GM12878 (cell line): ENCODE measurements around the gene APOBEC3H. TPM values are rescaled to one million over a fixed set of nuclear protein-coding genes. Genes with fewer than 3 reads are reported as not detected.
A peak's percentile ranks its signal among the peaks of the same experiment; 100 is the strongest.

Experiments used
- ATAC-seq: fragments of 200-7000 bp; cut with Tn5 transposase; 3 replicates; pipeline ENCODE4 v1.9.1; 2020; ENCODE audit warnings: mild to moderate bottlenecking, moderate library complexity
- BruUV-seq: library from RNA; stranded (reverse); fragments of 400-500 nt; replicated peaks from 2 replicates; lab custom pipeline; 2021; lab: Mats Ljungman, UMichigan
- CTCF ChIA-PET: fragments of 300-600 bp; sonication (Branson Sonifier 250); formaldehyde crosslinking; extraction: SDS; loops from one replicate; lab custom pipeline; 2021; ENCODE audit warnings: inconsistent platforms; lab: Yijun Ruan, JAX
- POLR2A ChIA-PET: fragments of 350-600 bp; formaldehyde crosslinking; extraction: SDS; loops from one replicate; lab custom pipeline; 2021; ENCODE audit warnings: inconsistent platforms; lab: Charles Lee
- RAD21 ChIA-PET: fragments of 300-600 bp; sonication (Branson Sonifier 250); formaldehyde crosslinking; loops from one replicate; lab custom pipeline; 2023; ENCODE audit warnings: antibody characterized with exemption; ENCODE audit not compliant: unreplicated experiment; lab: Charles Lee
- SMC1A ChIA-PET: fragments of 300-600 bp; sonication (Branson Sonifier 250); formaldehyde crosslinking; loops from one replicate; lab custom pipeline; 2023; ENCODE audit not compliant: unreplicated experiment, uncharacterized antibody; lab: Charles Lee
- DNase-seq: peaks from one replicate; pipeline ENCODE4 v3.0.0-alpha.2; 2011; ENCODE audit warnings: low read depth, low spot score
- FAIRE-seq: peaks from 3 replicates; lab custom pipeline; 2011; peaks lifted over from hg19 to GRCh38; lab: Jason Lieb, UNC
- H2AFZ ChIP-seq: 2 replicates; pipeline ENCODE4 v1.6.0; 2011; ENCODE audit warnings: low read depth, low read length, control low read depth; ENCODE audit not compliant: control insufficient read depth
- H3K27ac ChIP-seq: 2 replicates; pipeline ENCODE4 v1.5.1; 2011; ENCODE audit warnings: control low read depth; ENCODE audit not compliant: control insufficient read depth, insufficient read depth
- H3K27me3 ChIP-seq, 2 experiments: replicated peaks in 1 of 2; 2 replicates each; pipeline versions ENCODE4 v1.6.0 to v1.6.1; 2011; ENCODE audit warnings: low read length in 1 of 2; ENCODE audit not compliant: control insufficient read depth in 2 of 2, insufficient read depth in 2 of 2
- H3K36me3 ChIP-seq, 2 experiments: 2 replicates each; pipeline ENCODE4 v1.5.1; 2011; ENCODE audit warnings: low read length in 1 of 2; ENCODE audit not compliant: control insufficient read depth in 2 of 2, insufficient read depth in 2 of 2
- H3K4me1 ChIP-seq: 2 replicates; pipeline ENCODE4 v1.6.1; 2011; ENCODE audit warnings: mild to moderate bottlenecking, low read length, moderate library complexity, mixed read lengths; ENCODE audit not compliant: control insufficient read depth, insufficient read depth
- H3K4me2 ChIP-seq: 2 replicates; pipeline ENCODE4 v1.6.0; 2011; ENCODE audit warnings: control low read depth; ENCODE audit not compliant: control insufficient read depth, insufficient read depth
- H3K4me3 ChIP-seq: fragments of 200-600 bp; sonication (generic); 2 replicates; pipeline ENCODE4 v1.5.1; 2016
- H3K79me2 ChIP-seq: 2 replicates; pipeline ENCODE4 v1.6.0; 2011; ENCODE audit warnings: low read length; ENCODE audit not compliant: control insufficient read depth, insufficient read depth
- H3K9ac ChIP-seq: 2 replicates; pipeline ENCODE4 v1.8.0; 2011; ENCODE audit warnings: low read length, control low read depth, mixed read lengths; ENCODE audit not compliant: control insufficient read depth, insufficient read depth
- H3K9me3 ChIP-seq: replicated peaks from 3 replicates; pipeline ENCODE4 v1.5.1; 2011; ENCODE audit warnings: mild to moderate bottlenecking, low read length; ENCODE audit not compliant: control insufficient read depth, insufficient read depth
- H4K20me1 ChIP-seq: 2 replicates; pipeline ENCODE4 v1.6.0; 2011; ENCODE audit not compliant: control insufficient read depth, insufficient read depth
- BRCA1 ChIP-seq: IDR thresholded peaks from 2 replicates; pipeline ENCODE4 v1.6.1; 2011; ENCODE audit warnings: low read depth, low read length, improper control_type of control experiment
- CEBPB ChIP-seq, 2 experiments: fragments of 150-350 bp in 1 of 2; IDR thresholded peaks; 2 replicates each; pipeline ENCODE4 v1.6.1; 2012 to 2014; ENCODE audit warnings: low read depth in 2 of 2, low read length in 2 of 2, borderline replicate concordance in 1 of 2, inconsistent platforms in 1 of 2
- CREM ChIP-seq: IDR thresholded peaks from 2 replicates; pipeline ENCODE4 v1.6.1; 2014; ENCODE audit warnings: antibody characterized with exemption, low read depth
- FOXM1 ChIP-seq: IDR thresholded peaks from 2 replicates; pipeline ENCODE4 v1.6.1; 2012; ENCODE audit warnings: low read depth, mild to moderate bottlenecking, inconsistent platforms, low read length, moderate library complexity
- MEF2B ChIP-seq: fragments of 450-650 bp; IDR thresholded peaks from 2 replicates; pipeline ENCODE4 v1.6.1; 2018; ENCODE audit warnings: mild to moderate bottlenecking, moderate library complexity; ENCODE audit not compliant: partially characterized antibody, poor library complexity, severe bottlenecking
- NFYB ChIP-seq: IDR thresholded peaks from 2 replicates; pipeline ENCODE4 v1.6.1; 2011; ENCODE audit warnings: low read depth, mild to moderate bottlenecking, low read length, improper control_type of control experiment, moderate library complexity; ENCODE audit not compliant: insufficient read depth
- RB1 ChIP-seq: fragments of 450-650 bp; formaldehyde crosslinking; IDR thresholded peaks from 2 replicates; pipeline ENCODE4 v1.6.1; 2017; ENCODE audit warnings: mild to moderate bottlenecking, borderline replicate concordance
- RELA ChIP-seq: fragments of 450-650 bp; IDR thresholded peaks from 2 replicates; pipeline ENCODE4 v1.8.0; 2014; ENCODE audit warnings: borderline replicate concordance; ENCODE audit not compliant: partially characterized antibody
- ZNF384 ChIP-seq: IDR thresholded peaks from 2 replicates; pipeline ENCODE4 v1.6.1; 2012; ENCODE audit warnings: low read depth, mild to moderate bottlenecking, low read length, improper control_type of control experiment, borderline replicate concordance
- WGBS: methylation state at CpG from one replicate; pipeline ENCODE4 v1.1.6; 2016; ENCODE audit warnings: low lambda C conversion rate; ENCODE audit not compliant: insufficient replicate concordance, insufficient coverage; ENCODE audit errors: missing lambda C conversion rate; 5-methylcytosine and 5-hydroxymethylcytosine counted together
- in situ Hi-C: fragments of 300-500 bp; cut with MboI; formaldehyde crosslinking; loops from 9 replicates; pipeline ENCODE4 v1.14.3; 2018; ENCODE audit warnings: mixed read lengths
- intact Hi-C: fragments of 100-400 bp; cut with micrococcal nuclease; formaldehyde crosslinking; loops from one replicate; pipeline ENCODE4 v1.14.2; 2022; ENCODE audit not compliant: unreplicated experiment
- polyA plus RNA-seq, 11 experiments: library from polyadenylated mRNA; depleted of rRNA in 4 of 11; unstranded in 6 of 11; stranded (reverse) in 5 of 11; fragments of >200 nt; fragmentation: Nextera tagmentation in 4 of 11; fragmentation: Illumina TruSeq in 1 of 11; extraction: Ambion mirVana in 4 of 11; extraction: Trizol in 1 of 11; gene quantifications; 1 replicate in 1 of 11; 2 replicates in 10 of 11; pipeline versions ENCODE4 v1.2.1 to v1.2.3, GENCODE V29; 2011 to 2016; ENCODE audit warnings: inconsistent platforms in 2 of 11, missing spikeins in 2 of 11, low read depth in 1 of 11
- total RNA-seq, 4 experiments: library from RNA; depleted of rRNA in 3 of 4; stranded (reverse); fragments of >200 nt in 3 of 4; fragmentation: Illumina TruSeq in 1 of 4; extraction: Trizol in 1 of 4; gene quantifications; 2 replicates each; pipeline versions ENCODE4 v1.2.1 to v1.2.3, GENCODE V29; 2013 to 2021
- TF ChIP-seq, protein P1 (sequence below): IDR thresholded peaks from 2 replicates; pipeline ENCODE4 v1.6.1; 2012; ENCODE audit warnings: low read depth, low read length, improper control_type of control experiment
- TF ChIP-seq, protein P2 (sequence below): fragments of 450-650 bp; IDR thresholded peaks from 2 replicates; pipeline ENCODE4 v1.6.1; 2017; ENCODE audit warnings: mild to moderate bottlenecking
- TF ChIP-seq, protein P3 (sequence below): fragments of 450-650 bp; IDR thresholded peaks from 2 replicates; pipeline ENCODE4 v1.6.1; 2014; ENCODE audit warnings: mild to moderate bottlenecking

The APOBEC3H gene
- total and polyA plus RNA-seq, 10 of the 15 experiments (the other 5 are each of a cell fraction or from before 2014, with no cell fraction given): 7.5 to 23.0 (median 14.8) TPM

DNA sequence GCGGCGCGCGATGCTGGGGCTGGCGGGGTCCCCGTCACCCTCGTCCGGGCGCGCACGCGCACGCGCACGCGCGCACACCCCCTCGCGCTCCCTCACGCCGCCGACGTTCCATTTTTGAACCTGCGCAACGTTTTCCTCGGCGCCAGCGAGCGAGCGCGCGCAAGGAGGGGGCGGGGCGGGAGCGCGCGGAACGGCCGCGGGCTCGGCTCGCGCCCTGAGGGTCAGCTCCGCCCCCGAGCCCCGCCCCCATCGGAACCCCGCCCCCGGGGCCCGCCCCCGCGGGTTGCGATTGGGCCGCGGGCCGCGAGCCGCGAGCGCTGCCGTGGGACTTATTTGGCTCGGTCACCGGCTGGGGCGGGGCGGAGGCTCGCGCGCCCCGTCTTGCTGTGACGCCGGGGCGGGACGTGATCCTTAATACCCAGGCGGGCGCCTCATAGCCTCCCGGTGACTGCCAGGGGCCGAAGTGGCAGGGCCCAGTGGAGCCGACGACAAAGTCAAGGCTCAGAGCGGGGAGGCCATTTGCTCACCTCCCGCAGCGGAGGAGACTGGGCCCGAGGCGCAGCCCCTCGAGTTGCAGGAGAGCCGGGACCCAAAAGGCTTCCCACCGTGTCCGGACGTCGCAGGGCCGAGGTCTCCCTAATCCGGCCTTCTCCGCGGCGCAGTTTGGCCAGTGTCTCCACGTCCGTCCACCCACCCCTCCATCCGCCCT lies 55.6 kb downstream of the APOBEC3H start, which contains the start of gene CBX7 (continued):
- TF ChIP-seq, protein P1, sequence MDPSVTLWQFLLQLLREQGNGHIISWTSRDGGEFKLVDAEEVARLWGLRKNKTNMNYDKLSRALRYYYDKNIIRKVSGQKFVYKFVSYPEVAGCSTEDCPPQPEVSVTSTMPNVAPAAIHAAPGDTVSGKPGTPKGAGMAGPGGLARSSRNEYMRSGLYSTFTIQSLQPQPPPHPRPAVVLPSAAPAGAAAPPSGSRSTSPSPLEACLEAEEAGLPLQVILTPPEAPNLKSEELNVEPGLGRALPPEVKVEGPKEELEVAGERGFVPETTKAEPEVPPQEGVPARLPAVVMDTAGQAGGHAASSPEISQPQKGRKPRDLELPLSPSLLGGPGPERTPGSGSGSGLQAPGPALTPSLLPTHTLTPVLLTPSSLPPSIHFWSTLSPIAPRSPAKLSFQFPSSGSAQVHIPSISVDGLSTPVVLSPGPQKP: no peak
- TF ChIP-seq NFYB (no peak), MEF2B (no peak), CREM (0 out of 2 replicates have a peak, but pooled peaks have one; percentile 33), BRCA1 (no peak)

DNA sequence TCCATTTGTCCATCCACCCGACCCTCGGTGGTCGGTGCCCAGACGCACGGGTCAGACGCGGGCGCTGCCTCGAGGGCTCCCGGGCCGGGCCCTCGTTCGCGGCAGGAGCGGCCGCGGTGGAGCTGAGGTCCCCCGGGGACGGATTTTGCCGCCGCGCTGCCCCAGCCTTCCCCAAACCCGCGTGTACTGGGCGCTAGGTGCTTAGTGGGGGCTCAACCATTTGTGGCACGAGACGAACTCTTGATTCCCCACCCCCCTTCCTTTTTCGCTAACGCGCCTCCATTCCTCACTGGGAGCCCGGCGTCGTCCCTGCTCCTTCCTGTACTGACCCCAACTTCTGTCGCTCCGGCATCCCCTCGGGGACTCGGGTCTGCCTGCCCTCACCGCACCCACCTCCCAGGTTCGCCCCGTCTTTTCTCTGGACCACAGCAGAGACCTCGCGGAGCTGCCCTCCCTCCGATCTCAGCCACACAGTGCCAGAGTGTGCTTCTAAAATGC lies 56.2 kb downstream of the APOBEC3H start:
- POLR2A ChIA-PET: interaction anchor here (1.6 to 2.8 kb wide), 2 partner anchors 39 to 166 kb away, joined by 3 to 21 read pairs; partner anchors contain the start of gene RPL3
- peak overlapping the region; percentile 88 for H2AFZ ChIP-seq
- H3K27me3 ChIP-seq: peaks cover 3 to 12% of the 10 kb centered on the region in 2 experiments
- intact Hi-C loops: loop anchor here (5.0 kb wide), 2 partner anchors 164 to 281 kb away; partner anchors contain the start of genes CBX6 and RPL3
- 2% methylated on average over 43 of the region's 43 CpGs for WGBS
- RAD21 ChIA-PET: interaction anchor here (1.0 to 6.4 kb wide), 3 partner anchors 55 to 171 kb away, joined by 4 to 32 read pairs (median 14); partner anchors contain the start of genes APOBEC3B, APOBEC3H and RPL3
- no peak overlapping the region for H3K27ac ChIP-seq
- DNase-seq (no peak), FAIRE-seq (no peak), ATAC-seq (no peak)
- CTCF ChIA-PET: interaction anchor here (1.3 to 2.6 kb wide), 2 partner anchors 190 to 283 kb away, joined by 3 to 10 read pairs; no protein-coding TSS in a partner anchor
- peaks cover 31% of the 10 kb centered on the region for H3K79me2 ChIP-seq
- H3K9ac ChIP-seq: peak overlapping the region; percentile 64; the same call in 1 of the 2 replicates
- peak overlapping the region; percentile 97 for H3K4me2 ChIP-seq
- SMC1A ChIA-PET: interaction anchor here (1.4 kb wide), 1 partner anchor 166 kb away, joined by 4 read pairs; no protein-coding TSS in a partner anchor
- H3K36me3 ChIP-seq: no peaks in the 10 kb centered on the region; a peak in 1 of 4 replicates
- BruUV-seq: no TSS peak
- no peaks in the 10 kb centered on the region for H3K9me3 ChIP-seq
- peaks cover 38% of the 10 kb centered on the region for H3K4me1 ChIP-seq
- no peaks in the 10 kb centered on the region for H4K20me1 ChIP-seq
- in situ Hi-C loops: loop anchor here (25.0 kb wide), 1 partner anchor 359 kb away; the partner anchor contains the start of genes ATF4 and MIEF1
- H3K4me3 ChIP-seq: peak overlapping the region; percentile 70
- no peak for TF ChIP-seq ZNF384
- TF ChIP-seq CREM: no peak
- no peak for TF ChIP-seq CEBPB (IDR thresholded peaks at IDR 0.05; ENCODE audit: borderline replicate concordance in 1 of 2, low read depth in 2 of 2, low read length in 2 of 2)
- TF ChIP-seq RB1: 0 out of 2 replicates have a peak, but pooled peaks have one; percentile 2
- TF ChIP-seq, protein P2, sequence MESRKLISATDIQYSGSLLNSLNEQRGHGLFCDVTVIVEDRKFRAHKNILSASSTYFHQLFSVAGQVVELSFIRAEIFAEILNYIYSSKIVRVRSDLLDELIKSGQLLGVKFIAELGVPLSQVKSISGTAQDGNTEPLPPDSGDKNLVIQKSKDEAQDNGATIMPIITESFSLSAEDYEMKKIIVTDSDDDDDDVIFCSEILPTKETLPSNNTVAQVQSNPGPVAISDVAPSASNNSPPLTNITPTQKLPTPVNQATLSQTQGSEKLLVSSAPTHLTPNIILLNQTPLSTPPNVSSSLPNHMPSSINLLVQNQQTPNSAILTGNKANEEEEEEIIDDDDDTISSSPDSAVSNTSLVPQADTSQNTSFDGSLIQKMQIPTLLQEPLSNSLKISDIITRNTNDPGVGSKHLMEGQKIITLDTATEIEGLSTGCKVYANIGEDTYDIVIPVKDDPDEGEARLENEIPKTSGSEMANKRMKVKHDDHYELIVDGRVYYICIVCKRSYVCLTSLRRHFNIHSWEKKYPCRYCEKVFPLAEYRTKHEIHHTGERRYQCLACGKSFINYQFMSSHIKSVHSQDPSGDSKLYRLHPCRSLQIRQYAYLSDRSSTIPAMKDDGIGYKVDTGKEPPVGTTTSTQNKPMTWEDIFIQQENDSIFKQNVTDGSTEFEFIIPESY: no peak
- TF ChIP-seq FOXM1: no peak
- no peak for TF ChIP-seq RELA
- TF ChIP-seq, protein P3, sequence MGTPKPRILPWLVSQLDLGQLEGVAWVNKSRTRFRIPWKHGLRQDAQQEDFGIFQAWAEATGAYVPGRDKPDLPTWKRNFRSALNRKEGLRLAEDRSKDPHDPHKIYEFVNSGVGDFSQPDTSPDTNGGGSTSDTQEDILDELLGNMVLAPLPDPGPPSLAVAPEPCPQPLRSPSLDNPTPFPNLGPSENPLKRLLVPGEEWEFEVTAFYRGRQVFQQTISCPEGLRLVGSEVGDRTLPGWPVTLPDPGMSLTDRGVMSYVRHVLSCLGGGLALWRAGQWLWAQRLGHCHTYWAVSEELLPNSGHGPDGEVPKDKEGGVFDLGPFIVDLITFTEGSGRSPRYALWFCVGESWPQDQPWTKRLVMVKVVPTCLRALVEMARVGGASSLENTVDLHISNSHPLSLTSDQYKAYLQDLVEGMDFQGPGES: no peak
